GM18870 (cell line): ENCODE measurements around the gene FBXO2.

Experiments used
- ATAC-seq: cut with Tn5 transposase; IDR thresholded peaks from one replicate; pipeline ENCODE4 v1.9.1; 2021; ENCODE audit warnings: moderate library complexity; ENCODE audit not compliant: unreplicated experiment

FBXO2 gene

DNA sequence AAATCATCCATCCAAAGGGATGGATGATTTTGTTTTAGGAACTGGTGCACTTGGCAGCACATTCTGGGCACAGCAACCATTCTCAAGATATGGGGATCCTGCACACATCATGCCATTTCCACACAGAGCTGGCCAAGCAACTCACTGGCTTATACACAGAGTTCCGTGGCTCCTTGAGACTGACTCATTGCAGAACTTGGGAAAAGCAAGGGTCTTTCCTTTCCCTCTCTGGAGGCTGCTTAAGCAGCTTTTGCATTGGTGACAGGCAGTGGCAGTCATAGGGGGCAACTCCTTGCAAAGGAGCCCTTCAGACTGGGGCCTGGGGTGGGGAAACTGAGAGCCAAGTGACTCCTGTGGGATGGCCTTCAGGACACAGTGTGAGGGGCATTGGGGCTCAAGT, 28.6 kb upstream of the FBXO2 start:
- ATAC-seq = no peak

DNA sequence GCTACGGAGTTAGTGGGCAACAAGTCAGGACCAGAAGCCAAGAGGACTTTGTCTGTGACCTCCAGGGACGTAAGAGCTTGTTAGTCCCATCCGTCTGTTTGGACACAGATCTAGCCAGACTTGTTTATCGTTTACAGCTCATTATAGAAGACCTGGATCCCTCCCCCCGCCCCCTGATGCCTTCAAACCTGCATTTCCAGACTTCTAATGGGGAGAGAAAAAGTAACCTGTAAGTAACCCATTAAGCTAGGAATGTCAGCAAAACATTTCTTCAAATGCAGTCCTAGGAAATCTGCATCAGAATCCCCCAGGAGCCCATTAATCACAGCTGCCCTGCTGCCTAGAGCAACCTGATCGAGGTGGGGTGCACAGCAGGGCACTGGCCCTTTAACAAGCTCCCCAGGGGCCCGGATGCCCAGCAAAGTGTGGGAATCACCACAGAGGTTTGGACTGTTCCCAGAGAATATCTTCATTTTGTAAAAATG, 28.1 kb upstream of the FBXO2 start:
- no peak for ATAC-seq

DNA sequence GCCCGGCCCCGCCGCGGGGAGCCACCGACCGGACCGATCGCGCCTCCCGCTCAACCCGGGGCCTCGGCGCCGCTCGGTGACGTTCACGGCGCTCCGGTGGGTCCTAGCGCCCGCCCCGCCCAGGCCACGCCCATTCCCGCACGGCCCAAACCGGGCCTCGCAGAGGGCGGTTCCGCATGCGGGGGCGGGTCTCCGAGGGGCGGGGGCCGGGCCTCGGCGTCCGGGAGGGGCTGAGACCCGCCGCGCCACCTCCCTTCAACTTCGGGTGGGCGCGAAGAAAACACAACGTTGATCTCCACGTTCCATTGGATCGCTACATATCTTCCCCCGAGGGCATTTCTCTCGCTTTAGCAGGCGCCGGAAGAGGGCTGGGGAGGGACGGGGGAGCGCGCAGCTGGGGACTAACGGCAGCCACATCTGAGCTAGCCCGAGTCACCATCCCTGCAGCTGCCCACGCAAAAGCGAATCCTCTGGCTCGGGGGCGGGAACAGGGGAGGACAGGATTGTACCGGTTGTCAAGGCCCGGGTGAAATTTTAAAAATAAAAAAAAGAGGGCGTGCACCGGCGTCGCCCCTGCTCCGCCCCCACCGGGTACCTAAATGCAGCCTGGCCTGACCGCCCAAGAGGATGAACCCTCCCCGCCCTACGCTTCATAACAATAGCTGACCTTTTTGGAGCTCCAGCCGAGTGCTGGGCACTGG, 27.0 kb upstream of the FBXO2 start, which contains the start of gene MAD2L2:
Gene MAD2L2, minus strand, starts transcription at position 78 of the 701 bp plus-strand sequence. CDS start 547 bp downstream, outside the sequence.
- peak; percentile 39 for ATAC-seq

DNA sequence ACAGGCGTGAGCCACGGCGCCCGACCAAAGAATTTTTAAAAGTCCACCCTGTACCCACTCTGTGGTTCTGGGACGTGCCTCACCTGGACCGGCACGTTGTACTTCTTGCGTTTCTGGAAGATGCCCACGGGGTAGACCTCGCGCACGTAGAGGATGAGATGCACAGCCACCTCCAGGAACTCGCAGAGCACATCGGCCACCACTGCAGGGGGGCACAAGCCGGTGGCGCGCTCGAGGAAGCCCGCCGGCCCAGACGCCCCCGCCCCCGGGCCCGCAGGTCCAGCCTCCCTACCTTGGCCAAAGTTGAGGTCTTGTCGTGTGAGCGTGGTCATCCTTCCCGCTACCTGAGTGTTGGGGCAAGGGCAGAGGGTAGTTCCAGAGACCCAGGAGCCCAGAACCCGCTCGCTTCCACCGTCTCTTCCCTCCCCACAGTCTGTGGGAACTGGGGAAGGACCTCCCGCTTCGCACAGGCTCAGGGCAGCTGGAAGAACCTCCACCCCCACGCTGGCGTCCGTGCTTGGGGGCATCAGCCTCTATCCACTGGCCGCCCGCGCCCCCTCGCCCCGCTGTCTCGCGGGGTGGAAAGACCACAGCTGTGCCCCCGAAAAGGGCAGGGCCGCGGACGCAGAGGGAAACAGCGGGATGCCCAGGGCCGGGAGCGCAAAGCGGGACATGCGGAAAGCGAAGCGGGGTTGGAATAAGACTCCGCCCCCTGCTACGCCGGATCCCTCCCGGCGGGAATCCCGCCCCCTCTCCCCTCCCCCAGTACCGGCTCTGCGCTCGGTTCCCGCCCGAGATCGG, 26.2 kb upstream of the FBXO2 start:
- ATAC-seq = peak; percentile 26

DNA sequence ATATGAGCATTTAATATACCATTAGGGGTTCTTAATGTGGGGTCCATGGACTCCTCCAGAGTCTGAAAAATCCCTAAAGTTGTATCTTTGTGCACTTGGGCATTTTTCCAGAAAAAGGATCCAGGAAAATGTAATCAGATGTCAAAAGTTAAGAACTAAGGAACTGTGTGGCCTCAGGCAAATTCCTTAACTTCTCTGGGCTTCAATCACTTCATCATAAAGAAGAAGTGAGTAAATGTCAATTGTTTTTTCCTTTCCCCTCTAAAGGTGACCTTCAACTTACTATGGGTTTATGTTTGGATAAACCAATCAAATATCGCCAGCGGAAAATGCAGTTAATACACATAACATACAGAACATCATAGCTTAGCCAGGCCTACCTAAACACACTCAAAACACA, 24.2 kb upstream of the FBXO2 start:
- ATAC-seq = no peak

DNA sequence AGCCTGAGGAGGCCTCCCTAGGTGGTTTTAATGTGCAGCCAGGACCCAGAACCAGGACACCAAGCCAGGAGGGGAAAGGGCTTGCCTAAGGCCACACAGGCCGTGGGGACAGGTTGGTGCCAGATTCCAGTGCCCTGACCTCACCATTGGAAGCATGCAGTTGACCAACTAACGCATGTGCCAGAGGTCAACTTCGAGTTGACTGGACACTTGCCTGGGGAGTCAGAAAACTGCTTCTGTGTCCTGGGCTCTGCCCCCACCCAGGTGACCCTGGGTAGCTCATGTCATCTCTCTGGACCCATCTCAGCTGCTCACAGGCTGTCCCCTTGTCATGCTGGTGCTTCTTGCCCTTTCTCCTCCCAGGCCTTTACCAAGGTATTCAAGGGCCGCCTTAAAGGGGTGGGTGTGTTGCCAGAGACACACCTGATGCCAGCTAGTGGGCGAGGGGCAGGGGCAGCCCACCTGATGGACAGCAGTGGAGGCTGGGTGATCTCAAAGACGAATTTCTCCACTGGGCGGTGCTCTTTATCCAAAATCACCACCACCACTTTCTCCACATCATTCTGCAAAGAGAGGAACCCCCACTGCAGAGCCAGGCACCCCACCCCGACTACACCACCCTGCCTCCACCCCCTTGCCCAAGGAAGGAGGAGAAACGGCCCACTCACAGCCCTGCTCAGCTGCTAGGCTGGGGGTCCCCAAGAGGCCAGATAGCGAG, 22.3 kb upstream of the FBXO2 start:
- no peak for ATAC-seq

DNA sequence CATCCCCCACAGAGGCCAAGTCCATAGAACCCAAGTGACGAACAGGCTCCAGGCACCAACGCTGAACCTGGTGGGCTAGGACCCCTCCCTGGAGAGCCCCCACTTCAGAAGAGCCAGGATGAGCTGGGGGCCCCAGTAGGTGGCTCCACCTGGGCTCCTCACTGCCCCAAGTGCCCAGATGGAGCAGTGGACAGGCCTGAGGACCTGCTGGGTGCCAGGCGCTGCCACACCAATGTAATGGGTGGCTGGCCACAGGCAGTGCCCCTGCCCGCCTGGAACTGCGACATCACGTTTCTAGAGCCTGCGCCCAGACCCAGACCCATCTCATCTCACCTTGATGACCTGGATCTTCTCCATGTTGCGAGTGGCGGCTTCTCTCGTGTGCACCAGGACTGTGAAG, 21.1 kb upstream of the FBXO2 start:
- no peak for ATAC-seq

DNA sequence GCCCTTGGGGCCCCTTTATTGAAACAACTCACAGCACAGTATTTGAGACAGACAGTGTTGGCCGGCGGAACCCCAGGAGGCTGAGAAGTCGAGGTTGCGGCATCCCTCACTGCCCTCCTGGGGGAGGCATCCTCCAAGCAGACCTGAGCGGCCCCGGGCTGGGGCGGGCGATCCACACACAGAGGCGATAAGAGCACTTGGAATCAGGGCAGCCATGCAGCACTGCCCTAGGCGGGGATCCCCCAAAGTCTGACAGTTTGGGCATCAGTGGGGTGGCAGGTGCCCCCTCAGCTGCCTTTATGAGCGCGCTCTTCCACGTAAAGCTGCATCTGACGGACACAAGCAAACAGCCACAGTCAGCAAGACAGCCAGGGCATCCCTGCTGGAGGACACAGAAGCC, 20.3 kb upstream of the FBXO2 start:
- no peak for ATAC-seq

DNA sequence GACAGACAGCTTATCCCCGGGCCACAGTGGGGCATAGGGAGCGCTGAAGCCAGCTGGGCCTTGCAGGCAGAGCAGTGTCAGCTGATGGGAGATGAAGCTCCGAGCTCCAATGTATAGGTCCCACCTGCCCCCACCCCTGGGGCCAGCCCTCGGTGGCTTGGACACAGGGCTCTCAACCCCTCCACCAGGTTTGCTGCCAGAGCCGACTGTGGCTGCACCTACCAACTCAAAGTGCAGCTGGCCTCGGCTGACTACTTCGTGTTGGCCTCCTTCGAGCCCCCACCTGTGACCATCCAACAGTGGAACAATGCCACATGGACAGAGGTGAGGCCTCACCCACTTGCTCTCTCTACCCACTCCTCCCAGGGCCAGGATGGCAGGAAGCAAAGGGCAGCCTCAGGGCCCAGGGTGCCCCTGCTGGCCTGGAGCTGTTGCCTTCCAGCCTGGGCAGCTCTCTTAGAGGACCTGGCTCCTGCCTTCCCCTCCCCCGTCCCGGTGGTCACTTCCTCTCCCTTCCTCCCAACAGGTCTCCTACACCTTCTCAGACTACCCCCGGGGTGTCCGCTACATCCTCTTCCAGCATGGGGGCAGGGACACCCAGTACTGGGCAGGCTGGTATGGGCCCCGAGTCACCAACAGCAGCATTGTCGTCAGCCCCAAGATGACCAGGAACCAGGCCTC, 19.0 kb upstream of the FBXO2 start:
- ATAC-seq = no peak

DNA sequence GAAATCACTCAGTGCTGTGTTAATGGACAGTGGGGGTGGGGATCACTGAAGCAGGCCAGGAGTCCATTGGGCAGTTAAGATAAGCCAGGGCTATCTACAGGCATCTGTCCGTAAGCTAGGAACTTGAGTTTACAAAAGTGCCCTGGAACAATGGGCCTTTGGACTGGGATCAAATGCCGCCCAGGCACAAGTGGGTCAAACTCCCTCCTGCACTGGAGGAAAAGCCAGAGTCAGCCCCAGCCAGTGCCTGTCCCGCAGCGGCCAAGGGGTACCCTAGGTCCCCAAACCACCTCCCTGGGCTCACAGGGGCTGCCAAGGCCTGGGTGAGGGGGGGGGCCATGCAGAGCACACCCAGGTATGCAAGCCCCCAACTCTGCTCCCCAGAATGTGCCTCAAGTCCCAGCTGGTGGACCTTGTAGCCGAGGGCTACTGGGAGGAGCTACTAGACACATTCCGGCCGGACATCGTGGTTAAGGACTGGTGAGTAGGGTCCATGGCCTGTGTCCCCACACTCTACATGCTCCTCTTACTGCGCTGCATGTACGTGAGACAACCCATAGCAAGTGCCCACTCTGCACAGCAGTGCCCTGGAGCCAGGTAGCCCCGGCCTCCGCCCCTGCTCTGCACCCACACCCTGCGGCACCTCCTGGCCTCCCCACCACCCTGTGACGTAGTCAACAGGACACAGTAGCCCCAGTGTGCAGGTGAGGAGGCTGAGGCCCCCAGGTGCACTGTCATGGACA, 17.5 kb upstream of the FBXO2 start:
- no peak for ATAC-seq

DNA sequence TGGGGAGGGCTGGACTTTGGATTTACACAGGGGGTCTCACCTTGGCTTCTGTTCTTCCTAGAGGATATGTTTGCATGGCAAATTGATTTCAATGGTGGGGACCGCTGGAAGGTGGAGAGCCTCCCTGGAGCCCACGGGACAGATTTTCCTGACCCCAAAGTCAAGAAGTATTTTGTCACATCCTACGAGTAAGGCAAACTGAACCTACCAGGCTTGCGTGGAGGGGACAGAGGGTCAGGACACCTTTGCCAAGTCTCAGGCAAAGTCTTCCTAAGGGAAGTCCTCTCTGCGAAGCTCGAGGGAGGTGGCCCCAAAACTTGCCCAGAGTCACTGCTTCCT, 16.9 kb upstream of the FBXO2 start:
- no peak for ATAC-seq

DNA sequence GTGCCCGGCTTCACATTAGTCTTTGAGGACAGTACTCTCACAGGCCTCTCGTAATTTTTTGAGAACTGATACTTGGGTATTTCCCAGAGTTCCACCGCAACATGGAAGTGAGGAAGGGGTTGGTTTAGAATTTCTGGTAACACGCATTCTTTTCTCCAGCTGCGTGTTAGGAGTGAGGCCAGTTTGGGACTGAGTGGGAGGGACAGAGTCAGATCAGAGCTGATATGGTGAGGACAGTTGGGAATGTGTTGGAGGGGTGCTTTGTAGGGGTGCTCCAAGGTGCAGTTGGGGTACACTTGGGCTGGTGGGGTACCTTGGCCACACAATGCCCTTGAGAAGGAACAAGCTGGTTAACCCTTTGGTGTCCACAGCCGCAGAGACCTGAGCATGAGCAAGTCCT, 16.5 kb upstream of the FBXO2 start:
- ATAC-seq = no peak

DNA sequence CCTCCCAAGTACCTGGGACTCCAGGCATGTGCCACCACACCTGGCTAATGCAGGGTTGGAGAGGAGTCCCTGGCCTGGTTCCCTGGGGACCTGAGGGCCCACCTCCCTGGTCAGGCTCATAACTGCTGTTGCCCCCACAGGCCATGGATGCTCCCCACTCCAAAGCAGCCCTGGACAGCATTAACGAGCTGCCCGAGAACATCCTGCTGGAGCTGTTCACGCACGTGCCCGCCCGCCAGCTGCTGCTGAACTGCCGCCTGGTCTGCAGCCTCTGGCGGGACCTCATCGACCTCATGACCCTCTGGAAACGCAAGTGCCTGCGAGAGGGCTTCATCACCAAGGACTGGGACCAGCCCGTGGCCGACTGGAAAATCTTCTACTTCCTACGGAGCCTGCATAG, 14.3 kb upstream of the FBXO2 start:
- no peak for ATAC-seq

DNA sequence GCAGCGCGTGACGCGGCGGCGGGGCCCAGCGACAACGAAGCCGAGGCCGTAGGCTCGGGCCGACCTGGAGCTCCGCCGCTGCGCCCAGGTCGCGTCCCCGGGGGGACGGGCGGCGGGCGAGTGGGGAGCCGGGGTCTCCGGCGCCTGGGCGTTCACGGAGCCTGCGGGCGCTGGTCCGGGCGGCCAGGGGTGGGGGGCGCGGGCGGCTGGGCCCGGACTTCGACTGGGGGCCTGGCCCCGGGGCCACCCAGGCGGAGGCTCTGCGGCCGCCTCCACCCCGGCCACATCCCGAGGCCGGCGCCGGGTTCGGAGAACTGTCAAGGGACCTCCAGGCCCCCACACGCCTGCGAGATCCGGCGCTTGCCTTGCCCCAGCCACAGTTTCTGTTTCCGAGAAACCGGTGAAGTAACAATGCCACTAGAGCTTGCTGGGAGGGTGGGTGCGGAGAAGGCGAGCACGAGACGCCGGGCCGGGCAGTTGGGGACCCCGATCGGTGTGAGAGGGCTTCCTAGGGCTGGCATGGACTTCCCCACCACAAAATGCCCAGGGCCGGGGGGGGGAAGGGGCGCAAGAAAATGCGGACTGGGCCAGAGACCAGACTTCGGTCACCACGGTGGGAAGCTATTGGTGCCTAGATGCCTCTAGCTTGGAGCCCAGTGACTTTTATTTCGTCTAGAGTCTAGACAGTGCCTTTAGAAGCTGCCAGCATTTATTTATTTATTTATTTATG, 10.3 kb upstream of the FBXO2 start:
- no peak for ATAC-seq

DNA sequence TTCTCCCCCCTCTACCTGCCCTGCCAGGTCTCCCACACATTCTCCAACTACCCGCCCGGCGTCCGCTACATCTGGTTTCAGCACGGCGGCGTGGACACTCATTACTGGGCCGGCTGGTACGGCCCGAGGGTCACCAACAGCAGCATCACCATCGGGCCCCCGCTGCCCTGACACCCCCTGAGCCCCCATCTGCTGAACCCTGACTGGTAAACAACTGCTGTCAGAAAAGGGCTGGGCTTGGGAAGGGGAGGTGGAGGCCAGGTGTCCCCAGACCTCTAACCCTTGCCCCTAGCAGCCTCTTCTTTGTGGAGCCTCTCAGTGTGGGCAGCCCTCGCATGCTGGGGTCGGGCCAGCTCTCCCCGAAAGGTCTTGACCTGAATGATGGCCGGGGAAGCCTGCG, 6.9 kb upstream of the FBXO2 start:
- no peak for ATAC-seq

DNA sequence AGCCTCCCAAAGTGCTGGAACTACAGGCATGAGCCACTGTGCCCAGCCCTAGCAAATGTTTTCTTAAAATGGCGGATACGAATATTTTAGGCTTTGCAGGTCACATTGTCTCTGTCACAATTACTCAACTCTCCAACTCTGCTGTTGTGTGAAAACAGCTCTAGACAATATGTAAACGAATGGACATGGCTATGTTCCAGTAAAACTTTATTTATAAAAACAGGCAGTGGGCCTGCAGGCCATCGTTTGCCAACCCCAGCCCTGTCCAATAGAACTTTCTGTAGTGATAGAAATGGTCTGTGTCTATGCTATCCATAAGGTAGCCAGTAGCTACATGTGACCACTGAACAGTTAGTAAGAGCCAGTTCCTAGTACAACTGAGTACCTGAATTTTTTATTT, 5.5 kb upstream of the FBXO2 start:
- no peak for ATAC-seq

DNA sequence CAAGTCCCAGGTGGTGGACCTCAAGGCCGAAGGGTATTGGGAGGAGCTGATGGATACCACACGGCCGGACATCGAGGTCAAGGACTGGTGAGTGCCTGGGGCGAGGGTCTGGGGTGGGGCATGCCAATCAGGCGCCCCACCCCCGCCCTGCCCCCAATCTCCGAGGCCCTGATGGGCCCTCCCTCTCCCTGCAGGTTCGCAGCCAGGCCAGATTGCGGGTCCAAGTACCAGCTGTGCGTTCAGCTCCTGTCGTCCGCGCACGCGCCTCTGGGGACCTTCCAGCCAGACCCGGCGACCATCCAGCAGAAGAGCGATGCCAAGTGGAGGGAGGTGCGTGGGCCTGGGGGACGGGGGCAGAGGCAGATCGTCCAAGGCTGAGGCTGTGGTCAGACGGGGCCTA, 4.3 kb upstream of the FBXO2 start:
- no peak for ATAC-seq

DNA sequence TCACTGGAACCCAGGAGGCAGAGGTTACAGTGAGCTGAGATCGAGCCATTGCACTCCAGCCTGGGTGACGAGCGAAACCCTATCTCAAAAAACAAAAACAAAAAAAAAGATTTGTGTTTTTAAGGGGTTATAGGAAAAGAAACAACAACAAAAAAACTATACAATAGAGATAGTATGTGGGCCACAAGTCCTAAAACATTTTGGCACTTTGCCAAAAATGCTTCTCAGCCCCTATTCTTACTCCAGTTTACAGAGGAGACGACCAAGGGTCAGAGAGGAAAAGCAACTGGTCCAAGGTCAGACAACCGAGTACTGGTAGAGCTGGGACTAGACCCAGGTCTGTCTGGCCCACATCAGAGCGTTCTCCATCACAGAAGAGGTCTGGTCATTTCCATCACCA, 3.4 kb upstream of the FBXO2 start:
- no peak for ATAC-seq

DNA sequence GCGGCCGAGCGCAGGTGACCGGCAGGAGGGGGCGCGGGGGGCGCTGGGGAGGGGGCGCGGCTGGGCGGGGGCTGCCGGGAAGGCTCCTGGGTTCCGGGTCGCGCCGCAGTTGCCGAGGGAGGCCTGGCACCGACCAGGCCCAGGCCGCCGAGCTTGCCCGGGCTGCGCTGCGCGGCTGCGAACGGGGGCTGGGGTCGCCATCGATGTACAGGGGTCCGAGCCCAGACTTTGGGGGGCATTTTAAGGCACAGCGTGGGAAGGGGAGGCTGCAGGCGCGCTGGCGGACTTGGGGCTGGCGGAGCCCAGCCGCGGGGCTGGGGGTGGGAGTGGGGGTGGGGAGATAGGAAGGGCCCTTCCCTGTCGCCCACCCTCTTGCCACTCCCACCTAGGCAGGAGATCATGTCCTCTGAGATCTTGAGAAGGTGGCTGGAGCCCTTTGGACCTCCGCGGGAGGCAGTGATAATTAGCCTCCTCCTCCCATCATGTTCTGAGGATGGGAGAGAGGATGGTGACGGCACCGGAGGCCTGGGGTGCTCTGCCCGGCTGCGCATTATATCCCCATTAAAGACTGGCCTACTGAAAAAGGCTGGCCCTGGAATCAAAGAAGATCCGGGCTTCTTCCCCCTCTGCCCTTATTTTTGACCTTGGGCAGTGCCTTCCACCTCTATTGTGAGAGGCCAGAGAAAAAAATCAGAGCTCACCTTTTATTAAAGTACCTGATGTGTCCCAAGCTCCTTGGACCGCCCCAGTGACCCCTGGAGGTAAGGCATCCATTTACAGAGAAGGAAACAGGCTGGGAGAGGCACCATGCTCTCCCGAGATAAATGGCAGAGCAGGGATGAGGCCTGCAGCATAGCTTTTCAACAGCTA, 945 bp upstream of the FBXO2 start:
- no peak for ATAC-seq
